K562 (cell line): ENCODE data around the gene GOLGA2.

ENCODE experiments used
- EP300 ChIP-seq: IDR thresholded peaks from 2 replicates; pipeline ENCODE4 v1.6.1; 2012; ENCODE audit warnings: low read length, improper control_type of control experiment
- FOXK2 ChIP-seq, 2 experiments: fragments of 450-650 bp; IDR thresholded peaks in 1 of 2; conservative IDR thresholded peaks in 1 of 2; 2 replicates each; pipeline ENCODE4 v1.6.1; 2016; ENCODE audit warnings: low read depth in 2 of 2, mild to moderate bottlenecking in 1 of 2
- KHSRP ChIP-seq: fragments of 450-650 bp; IDR thresholded peaks from 2 replicates; pipeline ENCODE4 v1.6.1; 2017
- MAZ ChIP-seq, 2 experiments: fragments of 450-650 bp in 1 of 2; sonication (generic) in 1 of 2; formaldehyde crosslinking; IDR thresholded peaks in 1 of 2; conservative IDR thresholded peaks in 1 of 2; 2 replicates each; pipeline versions ENCODE4 v1.4.0 to v1.5.0; 2020; ENCODE audit warnings: mild to moderate bottlenecking in 1 of 2, missing genetic modification reagents in 1 of 2
- MCM7 ChIP-seq, 2 experiments: fragments of 450-650 bp; IDR thresholded peaks; 2 replicates each; pipeline ENCODE4 v1.6.1; 2016 to 2018
- MYC ChIP-seq, 2 experiments: fragments of 250-450 bp in 1 of 2; sonication (Bioruptor Pico) in 1 of 2; IDR thresholded peaks; 2 replicates each; pipeline versions ENCODE4 v1.5.1 to v1.6.1; 2012 to 2021; ENCODE audit warnings: low read depth in 2 of 2, borderline replicate concordance in 1 of 2, improper control_type of control experiment in 1 of 2, low read length in 1 of 2, mild to moderate bottlenecking in 1 of 2, moderate library complexity in 1 of 2
- TBP ChIP-seq: optimal IDR thresholded peaks from 2 replicates; pipeline ENCODE3; 2011; ENCODE audit warnings: low read depth, low read length, improper control_type of control experiment
- TEAD4 ChIP-seq, 2 experiments: sonication (generic) in 1 of 2; formaldehyde crosslinking in 1 of 2; IDR thresholded peaks; 2 replicates each; pipeline versions ENCODE4 v1.6.1 to v1.8.0; 2012 to 2022; ENCODE audit warnings: borderline replicate concordance in 1 of 2, inconsistent platforms in 1 of 2, low read length in 1 of 2, mild to moderate bottlenecking in 1 of 2, missing genetic modification reagents in 1 of 2
- ZNF143 ChIP-seq: sonication (generic); formaldehyde crosslinking; IDR thresholded peaks from 2 replicates; pipeline ENCODE4 v1.9.0; 2022; ENCODE audit warnings: mild to moderate bottlenecking, missing genetic modification reagents
- ZNF408 ChIP-seq: fragments of 250-450 bp; sonication (Bioruptor Pico); IDR thresholded peaks from 2 replicates; pipeline ENCODE4 v1.4.0; 2020; ENCODE audit warnings: low read depth, mild to moderate bottlenecking, moderate library complexity
- TF ChIP-seq, protein P1 (sequence below), 3 experiments: IDR thresholded peaks in 2 of 3; conservative IDR thresholded peaks in 1 of 3; 2 replicates each; pipeline ENCODE4 v1.5.1; 2011 to 2012; ENCODE audit warnings: low read length in 3 of 3, mild to moderate bottlenecking in 3 of 3, control low read depth in 2 of 3, improper control_type of control experiment in 1 of 3, inconsistent platforms in 1 of 3, low read depth in 1 of 3, mixed read lengths in 1 of 3, moderate library complexity in 1 of 3; ENCODE audit not compliant: insufficient read depth in 2 of 3
- TF ChIP-seq, protein P2 (sequence below): sonication (generic); formaldehyde crosslinking; IDR thresholded peaks from 2 replicates; pipeline ENCODE4 v1.5.0; 2020; ENCODE audit warnings: missing genetic modification reagents
- TF ChIP-seq, protein P3 (sequence below): fragments of 250-450 bp; sonication (Bioruptor Pico); IDR thresholded peaks from 2 replicates; pipeline ENCODE4 v1.4.0; 2020

DNA sequence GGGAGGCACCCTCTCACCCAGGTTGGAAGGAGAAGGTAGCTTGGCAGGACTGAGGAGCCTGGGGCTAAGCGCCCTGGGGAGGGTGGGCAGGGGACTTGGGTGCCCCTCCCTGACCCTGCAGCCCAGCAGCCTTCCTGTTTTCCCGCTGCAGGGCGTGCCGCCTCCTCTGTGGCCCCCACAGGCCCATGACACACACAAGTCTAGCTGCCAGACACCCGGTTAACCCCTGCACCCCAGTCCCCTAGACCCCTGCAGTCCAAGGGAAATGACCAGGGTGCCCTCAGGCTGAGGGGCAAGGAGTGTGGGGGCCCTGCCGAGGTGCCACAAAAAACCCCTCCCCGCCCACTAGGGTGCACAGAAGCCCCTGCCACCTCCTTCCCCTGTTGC is 33.0 kb downstream of the GOLGA2 start:
- TF ChIP-seq, protein P1, sequence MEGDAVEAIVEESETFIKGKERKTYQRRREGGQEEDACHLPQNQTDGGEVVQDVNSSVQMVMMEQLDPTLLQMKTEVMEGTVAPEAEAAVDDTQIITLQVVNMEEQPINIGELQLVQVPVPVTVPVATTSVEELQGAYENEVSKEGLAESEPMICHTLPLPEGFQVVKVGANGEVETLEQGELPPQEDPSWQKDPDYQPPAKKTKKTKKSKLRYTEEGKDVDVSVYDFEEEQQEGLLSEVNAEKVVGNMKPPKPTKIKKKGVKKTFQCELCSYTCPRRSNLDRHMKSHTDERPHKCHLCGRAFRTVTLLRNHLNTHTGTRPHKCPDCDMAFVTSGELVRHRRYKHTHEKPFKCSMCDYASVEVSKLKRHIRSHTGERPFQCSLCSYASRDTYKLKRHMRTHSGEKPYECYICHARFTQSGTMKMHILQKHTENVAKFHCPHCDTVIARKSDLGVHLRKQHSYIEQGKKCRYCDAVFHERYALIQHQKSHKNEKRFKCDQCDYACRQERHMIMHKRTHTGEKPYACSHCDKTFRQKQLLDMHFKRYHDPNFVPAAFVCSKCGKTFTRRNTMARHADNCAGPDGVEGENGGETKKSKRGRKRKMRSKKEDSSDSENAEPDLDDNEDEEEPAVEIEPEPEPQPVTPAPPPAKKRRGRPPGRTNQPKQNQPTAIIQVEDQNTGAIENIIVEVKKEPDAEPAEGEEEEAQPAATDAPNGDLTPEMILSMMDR (IDR thresholded peaks at IDR 0.05 in 2 of 3, conservative IDR thresholded peaks at IDR 0.05 in 1 of 3; ENCODE audit: insufficient read depth in 2 of 3, low read depth in 1 of 3, low read length in 3 of 3), result no peak
- TF ChIP-seq EP300 (no peak), FOXK2 (conservative IDR thresholded peaks at IDR 0.05 in 1 of 2, IDR thresholded peaks at IDR 0.05 in 1 of 2; ENCODE audit: low read depth in 2 of 2) (no peak), KHSRP (no peak), MCM7 (IDR thresholded peaks at IDR 0.05) (no peak), TBP (no peak), ZNF408 (no peak), MAZ (CRISPR knock-in tag; conservative IDR thresholded peaks at IDR 0.05 in 1 of 2, IDR thresholded peaks at IDR 0.05 in 1 of 2) (no peak), TEAD4 (IDR thresholded peaks at IDR 0.05; ENCODE audit: low read length) (no peak), TEAD4 (CRISPR knock-in tag; IDR thresholded peaks at IDR 0.05; ENCODE audit: borderline replicate concordance) (no peak), MYC (IDR thresholded peaks at IDR 0.05; ENCODE audit: low read depth, low read length) (no peak), MYC (CRISPR knock-in tag; IDR thresholded peaks at IDR 0.05; ENCODE audit: borderline replicate concordance, low read depth) (no peak), ZNF143 (CRISPR knock-in tag) (no peak)
- TF ChIP-seq, protein P2, sequence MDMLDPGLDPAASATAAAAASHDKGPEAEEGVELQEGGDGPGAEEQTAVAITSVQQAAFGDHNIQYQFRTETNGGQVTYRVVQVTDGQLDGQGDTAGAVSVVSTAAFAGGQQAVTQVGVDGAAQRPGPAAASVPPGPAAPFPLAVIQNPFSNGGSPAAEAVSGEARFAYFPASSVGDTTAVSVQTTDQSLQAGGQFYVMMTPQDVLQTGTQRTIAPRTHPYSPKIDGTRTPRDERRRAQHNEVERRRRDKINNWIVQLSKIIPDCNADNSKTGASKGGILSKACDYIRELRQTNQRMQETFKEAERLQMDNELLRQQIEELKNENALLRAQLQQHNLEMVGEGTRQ, result no peak
- TF ChIP-seq, protein P3, sequence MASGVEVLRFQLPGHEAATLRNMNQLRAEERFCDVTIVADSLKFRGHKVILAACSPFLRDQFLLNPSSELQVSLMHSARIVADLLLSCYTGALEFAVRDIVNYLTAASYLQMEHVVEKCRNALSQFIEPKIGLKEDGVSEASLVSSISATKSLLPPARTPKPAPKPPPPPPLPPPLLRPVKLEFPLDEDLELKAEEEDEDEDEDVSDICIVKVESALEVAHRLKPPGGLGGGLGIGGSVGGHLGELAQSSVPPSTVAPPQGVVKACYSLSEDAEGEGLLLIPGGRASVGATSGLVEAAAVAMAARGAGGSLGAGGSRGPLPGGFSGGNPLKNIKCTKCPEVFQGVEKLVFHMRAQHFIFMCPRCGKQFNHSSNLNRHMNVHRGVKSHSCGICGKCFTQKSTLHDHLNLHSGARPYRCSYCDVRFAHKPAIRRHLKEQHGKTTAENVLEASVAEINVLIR (CRISPR knock-in tag), result no peak
